Keratinocyte (primary cell): ENCODE results near the gene KRR1. TPM values are rescaled to one million over a fixed set of nuclear protein-coding genes. Genes with fewer than 3 reads are reported as not detected.
A peak's percentile ranks its signal among the peaks of the same experiment; 100 is the strongest.

Experiments
- DNase-seq: peaks from one replicate; pipeline ENCODE4 v3.0.0-alpha.2; 2011; ENCODE audit warnings: low read depth, missing footprints, low spot score
- FAIRE-seq: peaks from 2 replicates; lab custom pipeline; 2011; peaks lifted over from hg19 to GRCh38; lab: Jason Lieb, UNC
- H2AFZ ChIP-seq: 2 replicates; pipeline ENCODE4 v1.6.0; 2012; ENCODE audit warnings: low read length, control low read depth, inconsistent platforms; ENCODE audit not compliant: control insufficient read depth
- H3K27ac ChIP-seq: 2 replicates; pipeline ENCODE4 v1.5.1; 2011; ENCODE audit warnings: low read length; ENCODE audit not compliant: control insufficient read depth, insufficient read depth
- H3K27me3 ChIP-seq: 3 replicates; pipeline ENCODE4 v1.6.0; 2011; ENCODE audit warnings: low read length; ENCODE audit not compliant: control insufficient read depth, insufficient read depth; ENCODE audit errors: extremely low read depth
- H3K36me3 ChIP-seq, 2 experiments: 2 replicates in 1 of 2; 3 replicates in 1 of 2; pipeline ENCODE4 v1.5.1; 2011; ENCODE audit warnings: low read length in 2 of 2, mild to moderate bottlenecking in 1 of 2; ENCODE audit not compliant: control insufficient read depth in 2 of 2, insufficient read depth in 2 of 2; ENCODE audit errors: extremely low read depth in 1 of 2
- H3K4me1 ChIP-seq: 3 replicates; pipeline ENCODE4 v1.5.1; 2011; ENCODE audit warnings: low read length; ENCODE audit not compliant: control insufficient read depth, insufficient read depth; ENCODE audit errors: extremely low read depth
- H3K4me2 ChIP-seq: 3 replicates; pipeline ENCODE4 v1.6.0; 2011; ENCODE audit warnings: low read depth, low read length; ENCODE audit not compliant: control insufficient read depth, insufficient read depth; ENCODE audit errors: extremely low read depth
- H3K4me3 ChIP-seq, 3 experiments: fragments of 200-600 bp in 1 of 3; sonication (generic) in 1 of 3; 2 replicates in 2 of 3; 3 replicates in 1 of 3; pipeline ENCODE4 v1.5.1; 2011 to 2016; ENCODE audit warnings: low read length in 3 of 3, mild to moderate bottlenecking in 3 of 3, control low read depth in 2 of 3, inconsistent platforms in 1 of 3, low read depth in 1 of 3, mixed read lengths in 1 of 3, mixed run types in 1 of 3, moderate library complexity in 1 of 3; ENCODE audit not compliant: control insufficient read depth in 2 of 3, insufficient read depth in 2 of 3; ENCODE audit errors: extremely low read depth in 1 of 3
- H3K79me2 ChIP-seq: 2 replicates; pipeline ENCODE4 v1.6.0; 2012; ENCODE audit warnings: low read length; ENCODE audit not compliant: control insufficient read depth, insufficient read depth
- H3K9ac ChIP-seq: 3 replicates; pipeline ENCODE4 v1.6.0; 2011; ENCODE audit warnings: low read length; ENCODE audit not compliant: control insufficient read depth, insufficient read depth; ENCODE audit errors: extremely low read depth
- H3K9me1 ChIP-seq: 3 replicates; pipeline ENCODE4 v1.6.0; 2011; ENCODE audit warnings: low read length; ENCODE audit not compliant: control insufficient read depth, insufficient read depth; ENCODE audit errors: extremely low read depth
- H3K9me3 ChIP-seq: 2 replicates; pipeline ENCODE4 v1.5.1; 2012; ENCODE audit warnings: low read depth, low read length; ENCODE audit not compliant: control insufficient read depth
- H4K20me1 ChIP-seq: 3 replicates; pipeline ENCODE4 v1.6.0; 2011; ENCODE audit warnings: low read length; ENCODE audit not compliant: control insufficient read depth, insufficient read depth; ENCODE audit errors: extremely low read depth
- CTCF ChIP-seq, 3 experiments: IDR thresholded peaks in 1 of 3; conservative IDR thresholded peaks in 1 of 3; optimal IDR thresholded peaks in 1 of 3; 2 replicates in 2 of 3; 3 replicates in 1 of 3; pipeline versions ENCODE3 to v1.5.1; 2011; ENCODE audit warnings: low read length in 3 of 3, mild to moderate bottlenecking in 3 of 3, moderate library complexity in 2 of 3, control low read depth in 1 of 3, inconsistent platforms in 1 of 3; ENCODE audit not compliant: insufficient read depth in 2 of 3; ENCODE audit errors: extremely low read depth in 1 of 3
- EZH2 ChIP-seq: IDR thresholded peaks from one replicate; pipeline ENCODE4 v1.6.1; 2012; ENCODE audit warnings: inconsistent platforms, mild to moderate bottlenecking, low read length, moderate library complexity
- dilution Hi-C: fragments of 300-500 bp; cut with MboI; formaldehyde crosslinking; loops from one replicate; pipeline ENCODE4 v1.7.0; 2020; ENCODE audit warnings: low sequenced_read_pairs; ENCODE audit not compliant: extremely low pct_ligation_motif_present
- polyA plus RNA-seq, 5 experiments: library from polyadenylated mRNA; depleted of rRNA in 3 of 5; stranded (reverse) in 3 of 5; stranded (forward) in 1 of 5; unstranded in 1 of 5; fragments of >200 nt; gene quantifications; 1 replicate in 1 of 5; 2 replicates in 3 of 5; 3 replicates in 1 of 5; pipeline versions ENCODE4 v1.2.1 to v1.2.3, GENCODE V29; 2011 to 2012; ENCODE audit warnings: missing spikeins in 2 of 5, low read depth in 1 of 5, low replicate concordance in 1 of 5

KRR1 gene
- polyA plus RNA-seq, 1 donor (not counting 4 experiments of a cell fraction or from before 2014, with no cell fraction given), result 74.7 TPM

GRCh38 chr12:75482646-75483045 lies 28.8 kb downstream of the KRR1 start:
- H3K36me3 ChIP-seq, result no peaks in the 10 kb centered on the region
- H3K9me3 ChIP-seq, result no peaks in the 10 kb centered on the region
- H3K9me1 ChIP-seq, result no peaks in the 10 kb centered on the region
- H3K9ac ChIP-seq, result no peak overlapping the region
- H3K27ac ChIP-seq, result no peak overlapping the region
- H3K79me2 ChIP-seq, result no peaks in the 10 kb centered on the region
- H3K4me1 ChIP-seq, result peaks cover 9% of the 10 kb centered on the region
- H2AFZ ChIP-seq, result no peak overlapping the region
- FAIRE-seq, result no peak
- no peak overlapping the region for H3K4me3 ChIP-seq
- H4K20me1 ChIP-seq, result no peaks in the 10 kb centered on the region
- no peak overlapping the region for H3K4me2 ChIP-seq
- no peak for TF ChIP-seq CTCF (optimal IDR thresholded peaks at IDR 0.05 in 1 of 3, IDR thresholded peaks at IDR 0.05 in 1 of 3, conservative IDR thresholded peaks at IDR 0.05 in 1 of 3; ENCODE audit: extremely low read depth in 1 of 3, insufficient read depth in 2 of 3, low read length in 3 of 3)
- TF ChIP-seq EZH2, result no peak
- no peak for DNase-seq
- dilution Hi-C loops, result no loop called here
- H3K27me3 ChIP-seq, result no peaks in the 10 kb centered on the region

- no peak overlapping the region for H3K9ac ChIP-seq
- no peaks in the 10 kb centered on the region for H4K20me1 ChIP-seq
- H3K4me3 ChIP-seq, result peak overlapping the region in 1 of 3 experiments; percentile 1
- DNase-seq (no peak), FAIRE-seq (no peak)
- H3K9me3 ChIP-seq, result no peaks in the 10 kb centered on the region
- H3K27me3 ChIP-seq, result no peaks in the 10 kb centered on the region
- H3K4me1 ChIP-seq, result peaks cover 9% of the 10 kb centered on the region
- H3K4me2 ChIP-seq, result no peak overlapping the region
- H3K9me1 ChIP-seq, result no peaks in the 10 kb centered on the region
- dilution Hi-C loops, result no loop called here
- H3K36me3 ChIP-seq, result no peaks in the 10 kb centered on the region
- H3K27ac ChIP-seq, result no peak overlapping the region
- H3K79me2 ChIP-seq, result no peaks in the 10 kb centered on the region
- TF ChIP-seq EZH2, result no peak
- no peak for TF ChIP-seq CTCF (optimal IDR thresholded peaks at IDR 0.05 in 1 of 3, IDR thresholded peaks at IDR 0.05 in 1 of 3, conservative IDR thresholded peaks at IDR 0.05 in 1 of 3; ENCODE audit: extremely low read depth in 1 of 3, insufficient read depth in 2 of 3, low read length in 3 of 3)
- no peak overlapping the region for H2AFZ ChIP-seq
Observed at GRCh38 chr12:75481774-75482173, 29.6 kb downstream of the KRR1 start.
